ENCODE data around the gene IMMT. TPM values are rescaled to one million over a fixed set of nuclear protein-coding genes. Genes with fewer than 3 reads are reported as not detected.
A peak's percentile ranks its signal among the peaks of the same experiment; 100 is the strongest.

IMMT gene
- total RNA-seq, 1 donor from 2014 or later, result 93.3 TPM

GRCh38 chr2:86193901-86194567 is 1.2 kb downstream of the IMMT start:
- no peak overlapping the region for H3K27ac ChIP-seq
- H3K36me3 ChIP-seq, result no peaks in the 10 kb centered on the region
- H3K4me2 ChIP-seq, result peak overlapping the region; percentile 80
- H3K4me3 Mint-ChIP-seq, result peak overlapping the region; percentile 93
- H3K9me3 Mint-ChIP-seq, result no peaks in the 10 kb centered on the region
- H3K27me3 Mint-ChIP-seq (ENCODE audit: insufficient read depth, low read depth), result peaks cover 4% of the 10 kb centered on the region
- H3K36me3 Mint-ChIP-seq, result peaks cover 10% of the 10 kb centered on the region
- no peak overlapping the region for H2AFZ ChIP-seq (replicated peaks)
- peaks cover 18% of the 10 kb centered on the region for H3F3A ChIP-seq (ENCODE audit: low read depth)
- peaks cover 33% of the 10 kb centered on the region for H3K4me1 Mint-ChIP-seq
- TF ChIP-seq EZH2phosphoT487 (IDR thresholded peaks at IDR 0.05) (no peak), CTCF (IDR thresholded peaks at IDR 0.05) (no peak), EZH2 (IDR thresholded peaks at IDR 0.05) (no peak)
- H3K9me3 ChIP-seq (ENCODE audit: low read depth), result no peaks in the 10 kb centered on the region
- no peak overlapping the region for H3K27ac Mint-ChIP-seq
- DNase-seq (ENCODE audit: low spot score), result no peak
- H4K20me1 ChIP-seq (ENCODE audit: low read depth), result peaks cover 37% of the 10 kb centered on the region
- H3K4me3 ChIP-seq, result peak overlapping the region; percentile 86
- peaks cover 7% of the 10 kb centered on the region for H3K4me1 ChIP-seq
- no peak overlapping the region for H3K9ac ChIP-seq
- H3K27me3 ChIP-seq, result no peaks in the 10 kb centered on the region
- H3K79me2 ChIP-seq (ENCODE audit: low read depth), result peaks cover 68% of the 10 kb centered on the region

- Mint-ChIP-seq H3K36me3 (peaks cover 14% of the 10 kb centered on the region), H3K27ac (no peak overlapping the region), H3K4me3 (no peak overlapping the region), H3K27me3 (ENCODE audit: insufficient read depth, low read depth) (peaks cover 2% of the 10 kb centered on the region), H3K4me1 (peaks cover 23% of the 10 kb centered on the region), H3K9me3 (no peaks in the 10 kb centered on the region)
- peaks cover 99% of the 10 kb centered on the region for H3K79me2 ChIP-seq (ENCODE audit: low read depth)
- peaks cover 5% of the 10 kb centered on the region for H3F3A ChIP-seq (ENCODE audit: low read depth)
- H3K9ac ChIP-seq, result no peak overlapping the region
- H3K27me3 ChIP-seq, result no peaks in the 10 kb centered on the region
- no peak for DNase-seq (ENCODE audit: low spot score)
- H3K4me3 ChIP-seq, result no peak overlapping the region
- H4K20me1 ChIP-seq (ENCODE audit: low read depth), result peaks cover 70% of the 10 kb centered on the region
- no peak overlapping the region for H2AFZ ChIP-seq (replicated peaks)
- no peaks in the 10 kb centered on the region for H3K36me3 ChIP-seq
- peaks cover 7% of the 10 kb centered on the region for H3K4me1 ChIP-seq
- TF ChIP-seq EZH2 (IDR thresholded peaks at IDR 0.05) (no peak), CTCF (IDR thresholded peaks at IDR 0.05) (no peak), EZH2phosphoT487 (IDR thresholded peaks at IDR 0.05) (no peak)
- no peak overlapping the region for H3K27ac ChIP-seq
- no peaks in the 10 kb centered on the region for H3K9me3 ChIP-seq (ENCODE audit: low read depth)
- no peak overlapping the region for H3K4me2 ChIP-seq
Measured at GRCh38 chr2:86189782-86190416, 5.4 kb downstream of the IMMT start.

GRCh38 chr2:86186431-86186830 is 8.8 kb downstream of the IMMT start:
- H3K9ac ChIP-seq, result no peak overlapping the region
- no peak for TF ChIP-seq EZH2 (IDR thresholded peaks at IDR 0.05)
- TF ChIP-seq CTCF (IDR thresholded peaks at IDR 0.05), result no peak

More at GRCh38 chr2:86186431-86186830, 8.8 kb downstream of the IMMT start:
- H3K9me3 Mint-ChIP-seq, result no peaks in the 10 kb centered on the region
- no peak for DNase-seq (ENCODE audit: low spot score)
- H3K4me3 Mint-ChIP-seq, result peak overlapping the region; percentile 41
- Histone ChIP-seq H3K4me1 (no peaks in the 10 kb centered on the region), H3K4me3 (no peak overlapping the region), H2AFZ (replicated peaks) (no peak overlapping the region), H3K79me2 (ENCODE audit: low read depth) (peaks cover 100% of the 10 kb centered on the region), H3K27ac (no peak overlapping the region), H3K4me2 (no peak overlapping the region), H3F3A (ENCODE audit: low read depth) (no peaks in the 10 kb centered on the region), H3K27me3 (no peaks in the 10 kb centered on the region), H3K9me3 (ENCODE audit: low read depth) (no peaks in the 10 kb centered on the region), H4K20me1 (ENCODE audit: low read depth) (peaks cover 73% of the 10 kb centered on the region), H3K36me3 (no peaks in the 10 kb centered on the region)
- H3K27me3 Mint-ChIP-seq (ENCODE audit: insufficient read depth, low read depth), result peaks cover 2% of the 10 kb centered on the region
- peaks cover 3% of the 10 kb centered on the region for H3K4me1 Mint-ChIP-seq
- peaks cover 11% of the 10 kb centered on the region for H3K36me3 Mint-ChIP-seq
- peak overlapping the region; percentile 55 for H3K27ac Mint-ChIP-seq

Measured in neural progenitor cell (in vitro differentiated cells).